GM19463 (cell line): Measurements from ENCODE around the gene TCF19.
A peak's percentile ranks its signal among the peaks of the same experiment; 100 is the strongest.

Source experiments
- ATAC-seq: cut with Tn5 transposase; IDR thresholded peaks from one replicate; pipeline ENCODE4 v1.9.1; 2021; ENCODE audit warnings: mild to moderate bottlenecking, moderate library complexity; ENCODE audit not compliant: unreplicated experiment

The TCF19 gene

GRCh38 chr6:31202259-31203166 is 44.1 kb downstream of the TCF19 start:
- ATAC-seq = no peak

- ATAC-seq = peak; percentile 55
Observed at GRCh38 chr6:31203345-31203979, 45.1 kb downstream of the TCF19 start.

DNA sequence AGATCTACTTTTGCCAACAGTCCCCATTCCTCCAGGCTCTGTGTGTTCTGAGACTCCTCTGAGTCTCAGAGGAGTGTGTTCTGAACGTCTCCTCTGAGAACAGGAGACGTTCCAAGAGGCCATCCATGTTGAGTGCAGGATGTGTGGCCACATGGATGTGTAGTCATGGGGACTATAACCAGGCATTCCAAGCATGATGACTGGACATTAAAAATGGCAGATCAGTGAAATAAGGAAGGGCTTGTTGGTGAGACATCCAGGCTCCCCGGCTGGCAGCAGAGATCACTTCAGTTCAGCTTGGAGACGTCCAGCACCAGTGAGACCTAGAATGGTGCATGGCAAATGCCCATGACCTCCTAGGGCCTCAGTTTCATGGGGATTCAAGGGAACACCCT is 46.4 kb downstream of the TCF19 start:
- no peak for ATAC-seq

GRCh38 chr6:31205638-31206037 is 47.2 kb downstream of the TCF19 start:
- ATAC-seq = no peak

DNA sequence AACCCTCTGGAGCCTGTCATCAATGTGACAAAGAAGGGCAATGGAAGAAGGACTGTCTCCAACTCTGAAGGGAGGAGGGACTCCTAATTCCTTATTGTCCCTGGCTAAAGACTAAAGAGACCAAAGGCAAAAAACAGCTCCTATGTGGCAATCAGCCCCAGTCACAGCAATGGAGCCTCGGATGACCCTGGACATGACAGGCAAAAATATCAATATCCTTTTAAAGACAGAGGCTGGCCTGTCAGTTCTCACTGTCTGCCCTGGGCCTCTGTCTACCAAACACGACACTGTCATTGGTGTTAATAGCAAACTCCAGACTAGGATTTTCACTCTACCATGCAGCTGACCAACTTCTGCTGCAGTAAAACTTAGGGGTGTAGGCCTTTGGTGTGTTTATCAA is 50.1 kb downstream of the TCF19 start:
- ATAC-seq = no peak

- ATAC-seq = no peak
Observed at GRCh38 chr6:31209137-31209536, 50.7 kb downstream of the TCF19 start.

- ATAC-seq = no peak
Observed at GRCh38 chr6:31210123-31210522, 51.7 kb downstream of the TCF19 start.

DNA sequence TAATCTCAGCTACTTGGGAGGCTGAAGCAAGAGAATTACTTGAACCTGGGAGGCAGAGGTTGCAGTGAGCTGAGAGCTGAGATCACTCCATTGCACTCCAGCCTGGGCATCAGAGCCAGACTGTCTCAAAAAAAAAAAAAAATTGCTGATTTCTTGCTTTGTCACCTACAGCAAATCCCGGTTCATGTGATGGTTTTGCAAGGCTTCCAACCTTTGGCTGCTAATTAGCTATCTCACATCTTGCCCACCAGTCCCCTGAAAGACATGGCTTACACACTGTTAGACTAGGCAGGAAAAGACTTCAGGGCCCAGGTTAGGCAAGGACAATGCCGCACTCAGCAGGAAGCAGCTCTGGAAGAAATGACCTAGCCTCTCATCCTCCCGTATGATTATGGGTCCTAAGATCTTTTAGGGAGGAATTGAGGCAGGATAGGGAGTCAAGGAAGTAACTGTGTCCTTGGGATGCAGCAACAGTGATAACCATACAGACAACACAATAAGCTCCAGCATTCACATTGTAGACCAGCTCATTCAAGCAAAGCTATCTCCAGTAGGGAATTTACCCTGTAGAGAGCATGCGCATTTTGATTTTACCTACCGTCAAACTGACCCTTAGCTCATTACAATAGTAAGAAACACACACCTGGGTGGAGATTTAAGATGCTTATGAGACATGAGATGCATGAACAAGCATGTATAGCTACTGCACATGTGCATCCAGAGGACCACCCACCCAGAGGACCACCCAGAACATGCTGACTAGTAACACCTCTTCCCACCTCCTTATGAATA is 52.5 kb downstream of the TCF19 start:
- no peak for ATAC-seq
